Stimulated activated CD8-positive, alpha-beta memory T cell treated with anti-CD3 and anti-CD28 coated beads, Interleukin-4, amount 100 ng/mL, for 4 hours (primary cell): ENCODE measurements around the gene MAPKAPK2.
A peak's percentile ranks its signal among the peaks of the same experiment; 100 is the strongest.
"Not testable (repeated sequence)": the region's sequence is repeated elsewhere in the genome, so short reads cannot be mapped to it uniquely, and the experiment has no call there.

ENCODE experiments used
- DNase-seq, 2 donors: peaks; one replicate each; pipeline ENCODE4 v3.0.0-alpha.2; 2020; ENCODE audit warnings: low read depth in 2 of 2, low spot score in 1 of 2

Gene MAPKAPK2

GRCh38 chr1:206684478-206685333 is at the start of gene MAPKAPK2:
Gene MAPKAPK2, plus strand, starts transcription at chr1:206684905. Its CDS starts 325 bp downstream, at chr1:206685230.
- DNase-seq = peak; percentile 46 to 50

DNA sequence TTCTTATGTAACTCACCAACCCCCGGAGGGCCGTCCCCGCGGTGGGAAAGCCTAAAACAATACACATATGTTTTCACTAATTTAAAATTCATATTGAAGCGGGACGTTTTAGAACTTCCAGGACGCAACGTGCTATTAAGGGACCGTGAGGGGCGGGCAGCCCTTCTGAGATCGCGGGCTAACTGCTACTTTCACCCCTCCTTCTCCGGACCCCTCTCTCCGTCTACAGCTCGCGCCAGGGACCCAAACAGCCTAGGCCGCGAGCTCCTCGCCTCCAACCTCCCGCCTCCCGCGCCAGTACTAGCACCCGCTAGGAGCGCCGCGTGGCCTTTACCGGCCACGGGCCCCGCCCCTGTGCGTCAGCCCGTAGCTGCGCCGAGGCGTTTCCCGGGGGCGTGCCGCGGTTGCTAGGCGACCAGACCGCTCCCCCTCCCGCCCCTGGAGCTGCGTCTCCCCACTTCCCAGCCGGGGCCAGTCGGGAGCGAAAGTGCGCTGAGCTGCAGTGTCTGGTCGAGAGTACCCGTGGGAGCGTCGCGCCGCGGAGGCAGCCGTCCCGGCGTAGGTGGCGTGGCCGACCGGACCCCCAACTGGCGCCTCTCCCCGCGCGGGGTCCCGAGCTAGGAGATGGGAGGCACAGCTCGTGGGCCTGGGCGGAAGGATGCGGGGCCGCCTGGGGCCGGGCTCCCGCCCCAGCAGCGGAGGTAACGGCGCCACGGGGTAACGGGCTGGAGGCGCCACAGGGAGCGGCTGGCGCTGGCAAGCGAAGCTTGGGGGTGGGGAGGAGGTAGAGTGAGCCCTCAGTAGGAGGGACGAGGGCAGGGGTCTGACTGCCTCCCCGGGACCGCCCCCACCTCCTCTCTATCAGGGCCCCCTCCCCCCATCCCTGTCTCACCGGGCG is 49.4 kb upstream of the MAPKAPK2 start, which contains the start of gene DYRK3:
Gene DYRK3 (plus strand): TSS at position 457 of the 898 bp plus-strand sequence. CDS start 168 bp downstream, at position 625.
- DNase-seq = peak; percentile 73 to 83

DNA sequence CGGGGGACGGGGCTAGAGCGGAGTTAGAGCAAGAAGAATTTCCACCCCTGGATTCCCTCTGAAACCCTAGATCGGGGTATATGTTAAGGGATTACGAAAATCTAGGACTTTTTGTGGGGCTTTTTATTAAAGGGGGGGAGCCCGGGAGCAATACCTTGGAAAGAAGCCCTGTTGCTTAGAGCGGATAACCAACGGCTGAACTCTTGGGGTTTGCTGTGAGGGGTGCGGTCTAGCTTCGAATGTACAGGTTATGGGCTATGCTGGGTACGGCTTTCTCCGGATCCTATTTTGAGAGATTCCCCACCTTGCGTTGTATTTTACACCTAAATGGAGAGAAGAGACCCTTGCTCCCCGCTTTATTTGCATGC is 48.7 kb upstream of the MAPKAPK2 start:
- DNase-seq = no peak

- DNase-seq = no peak
Measured at GRCh38 chr1:206636671-206637070, 48.0 kb upstream of the MAPKAPK2 start.

DNA sequence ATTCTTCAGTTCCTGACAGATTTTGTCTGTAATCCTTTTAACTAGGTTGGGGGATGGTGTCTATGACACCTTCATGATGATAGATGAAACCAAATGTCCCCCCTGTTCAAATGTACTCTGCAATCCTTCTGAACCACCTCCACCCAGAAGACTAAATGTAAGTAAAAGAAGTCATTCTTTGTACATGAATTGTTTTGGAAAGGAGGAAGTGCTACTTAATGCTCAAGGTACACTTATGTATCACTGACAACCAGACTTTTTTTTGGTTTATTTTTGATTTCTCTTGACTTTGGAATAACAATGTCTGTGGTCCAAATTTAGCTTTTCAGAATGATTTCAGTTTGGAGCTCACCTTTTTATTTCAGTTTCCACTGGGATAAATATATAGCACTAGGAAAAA is 47.1 kb upstream of the MAPKAPK2 start:
- DNase-seq = no peak

DNA sequence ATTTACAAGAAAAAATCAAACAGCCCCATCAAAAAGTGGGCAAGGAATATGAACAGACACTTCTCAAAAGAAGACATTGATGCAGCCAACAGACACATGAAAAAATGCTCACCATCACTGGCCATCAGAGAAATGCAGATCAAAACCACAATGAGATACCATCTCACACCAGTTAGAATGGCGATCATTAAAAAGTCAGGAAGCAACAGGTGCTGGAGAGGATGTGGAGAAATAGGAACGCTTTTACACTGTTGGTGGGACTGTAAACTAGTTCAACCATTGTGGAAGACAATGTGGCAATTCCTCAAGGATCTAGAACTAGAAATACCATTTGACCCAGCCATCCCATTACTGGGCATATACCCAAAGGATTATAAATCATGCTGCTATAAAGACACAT is 42.6 kb upstream of the MAPKAPK2 start:
- not testable (repeated sequence) for DNase-seq

DNA sequence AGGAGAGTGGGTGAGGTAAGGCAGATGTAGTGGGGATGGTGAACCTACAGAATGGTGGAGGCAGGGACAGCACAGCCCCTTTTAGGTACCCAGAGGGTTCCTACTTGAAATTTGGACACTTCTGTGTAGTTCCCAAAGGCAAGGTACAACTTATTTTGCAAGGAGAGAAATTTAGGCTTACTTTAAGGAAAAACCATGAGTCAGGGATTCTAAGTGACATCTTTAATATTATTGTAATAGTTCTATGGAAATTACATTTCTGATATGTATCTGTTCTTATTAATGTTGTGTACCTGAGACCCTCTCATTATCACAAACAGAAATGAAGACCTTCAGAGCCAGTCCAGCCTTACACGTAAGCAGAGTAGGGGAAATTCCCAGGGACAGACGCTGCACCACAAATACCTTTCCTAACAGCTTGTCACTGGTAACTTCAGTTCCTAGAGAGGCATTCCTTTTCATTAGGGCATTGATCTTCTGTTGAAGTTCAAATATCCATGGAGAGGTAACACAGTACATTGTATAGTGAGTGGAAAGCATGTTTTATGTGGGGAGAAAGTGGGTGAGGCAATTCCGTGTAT is 41.5 kb upstream of the MAPKAPK2 start:
- DNase-seq = no peak

- no peak for DNase-seq
Measured at GRCh38 chr1:206646504-206646903, 38.2 kb upstream of the MAPKAPK2 start.

DNA sequence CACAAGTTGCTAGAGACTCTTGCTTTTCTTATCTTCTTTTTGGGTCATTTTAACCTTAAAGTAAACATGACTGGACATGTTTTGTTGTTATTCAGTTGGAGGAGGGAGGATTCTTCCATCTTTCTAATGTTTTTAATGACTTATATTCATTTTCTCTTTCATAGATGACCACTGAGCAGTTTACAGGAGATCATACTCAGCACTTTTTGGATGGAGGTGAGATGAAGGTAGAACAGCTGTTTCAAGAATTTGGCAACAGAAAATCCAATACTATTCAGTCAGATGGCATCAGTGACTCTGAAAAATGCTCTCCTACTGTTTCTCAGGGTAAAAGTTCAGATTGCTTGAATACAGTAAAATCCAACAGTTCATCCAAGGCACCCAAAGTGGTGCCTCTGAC is 37.5 kb upstream of the MAPKAPK2 start:
- DNase-seq = no peak

DNA sequence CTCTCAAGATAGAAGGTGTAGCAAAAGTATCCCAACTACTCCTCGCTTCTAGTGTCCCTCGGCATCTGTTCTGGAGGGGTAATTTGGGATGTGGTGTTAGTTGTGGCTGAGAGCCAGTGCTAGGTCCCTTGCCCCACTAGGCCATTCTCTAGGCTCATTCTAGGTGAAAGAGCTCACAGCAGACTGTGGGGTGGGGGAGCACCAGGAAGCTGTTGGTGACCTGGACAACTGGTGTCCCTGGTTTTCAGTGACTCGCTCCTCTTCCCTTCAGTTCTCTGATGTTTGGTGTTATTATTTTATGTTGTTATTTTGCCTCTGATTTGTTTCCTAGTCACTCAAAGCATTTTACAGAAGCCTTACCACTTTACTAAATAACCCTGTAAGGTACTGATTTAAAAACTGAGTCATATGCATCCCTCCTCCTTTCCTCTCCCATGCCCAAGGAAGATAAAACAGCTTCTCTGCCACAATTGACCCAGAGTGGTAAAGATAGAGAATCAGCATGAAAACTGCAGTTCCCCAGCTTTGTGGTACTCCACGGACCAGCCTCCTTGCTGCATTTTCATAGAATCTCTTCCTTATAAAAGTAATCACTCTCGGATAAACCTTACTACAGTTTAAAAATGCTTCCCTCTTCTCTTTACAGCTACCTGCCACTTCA is 35.3 kb upstream of the MAPKAPK2 start:
- no peak for DNase-seq

DNA sequence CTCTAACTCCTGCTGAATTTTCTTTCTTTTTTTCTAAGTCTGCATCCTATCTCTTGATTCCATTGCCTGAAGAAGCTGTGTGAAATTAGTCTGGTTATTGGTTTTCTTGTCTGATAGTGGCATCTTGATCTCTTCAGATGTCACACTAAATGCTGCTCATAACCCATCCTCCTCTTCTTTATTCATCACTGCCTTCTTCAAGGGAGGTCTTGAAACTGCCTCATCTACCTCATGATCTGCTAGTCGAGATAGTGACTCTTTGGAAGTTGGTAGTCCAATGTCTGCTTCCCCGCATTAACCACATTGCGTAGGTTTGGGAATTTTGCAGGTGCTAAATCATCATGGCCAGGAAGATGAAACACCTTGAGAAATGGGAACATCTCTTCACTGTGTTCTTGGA is 33.7 kb upstream of the MAPKAPK2 start:
- DNase-seq = no peak

DNA sequence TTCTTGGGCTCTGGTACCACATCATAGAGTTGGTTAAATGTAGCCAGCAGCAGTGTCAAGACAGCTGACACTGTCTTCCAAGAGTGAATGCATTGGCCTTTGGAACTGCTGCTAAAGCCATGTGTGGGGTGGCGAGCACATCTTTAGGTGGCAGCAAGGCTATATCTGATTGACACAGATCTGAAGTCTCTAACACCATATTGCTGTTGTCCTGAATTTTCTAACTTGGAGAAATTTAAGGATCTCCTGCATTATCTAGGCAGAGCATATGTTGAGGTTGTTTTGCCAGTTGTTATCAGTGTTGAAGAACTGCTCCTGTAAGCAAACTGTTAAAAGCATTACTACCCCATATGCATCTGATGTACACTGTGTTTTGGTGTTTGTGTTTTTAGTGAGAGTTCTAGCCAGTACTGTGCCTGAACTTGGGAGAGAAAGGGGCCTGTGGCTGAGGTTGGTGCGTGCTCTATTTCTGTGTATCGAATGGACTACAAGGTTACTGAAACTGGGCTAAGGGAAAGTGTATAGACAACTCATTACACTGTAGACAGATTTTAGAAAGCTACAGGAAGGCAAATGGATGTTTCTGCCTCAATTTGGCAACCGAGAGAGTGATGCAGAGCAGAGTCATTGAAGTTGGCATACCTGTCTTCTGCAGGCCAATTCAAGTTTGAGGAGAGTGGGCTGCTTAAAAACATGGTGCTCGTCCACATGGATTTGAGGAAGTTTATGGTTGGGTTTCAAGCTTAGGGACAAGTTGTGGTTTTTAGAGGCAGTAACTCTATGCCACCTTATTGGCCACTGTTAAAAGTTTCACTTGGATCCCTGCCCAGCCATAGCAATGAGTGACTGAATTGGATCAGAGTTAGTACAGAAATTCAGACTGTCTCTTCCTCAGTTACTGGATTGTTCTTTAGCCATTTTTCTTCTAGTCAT is 32.5 kb upstream of the MAPKAPK2 start:
- DNase-seq = no peak

DNA sequence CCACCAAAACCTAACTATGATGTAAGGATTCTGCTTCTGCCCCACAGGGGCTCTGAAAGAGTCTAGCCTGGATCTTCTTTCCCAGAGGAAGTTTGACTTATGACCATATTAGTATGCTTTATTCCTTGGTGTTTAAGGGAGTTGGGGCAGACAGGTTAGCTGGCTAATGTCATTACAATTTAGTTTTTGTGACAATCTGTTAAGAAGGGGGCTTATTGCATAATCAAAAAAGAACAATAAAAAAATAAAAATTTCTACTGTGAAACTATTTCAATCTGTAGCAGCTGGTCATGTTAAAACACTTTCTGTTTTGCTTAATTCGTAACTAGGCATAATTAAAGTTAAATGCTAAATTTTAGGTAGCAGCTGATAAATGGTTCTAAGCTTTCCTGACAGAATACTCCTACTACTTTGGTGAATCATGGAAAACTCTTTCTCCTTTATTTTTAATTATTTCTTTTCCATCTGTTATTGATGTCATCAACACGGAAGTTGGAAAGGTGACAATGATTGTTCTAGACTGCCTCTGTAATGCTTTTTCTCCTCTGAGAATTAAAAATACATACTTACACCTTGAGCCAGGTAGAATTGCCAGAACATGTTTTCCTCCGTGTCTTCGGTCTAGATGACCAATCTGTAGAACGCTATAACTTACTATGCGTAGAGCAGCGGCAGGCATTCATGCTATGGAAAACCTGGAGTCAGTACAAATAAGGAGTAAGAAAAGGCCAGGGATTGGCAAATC is 30.8 kb upstream of the MAPKAPK2 start:
- DNase-seq = no peak

DNA sequence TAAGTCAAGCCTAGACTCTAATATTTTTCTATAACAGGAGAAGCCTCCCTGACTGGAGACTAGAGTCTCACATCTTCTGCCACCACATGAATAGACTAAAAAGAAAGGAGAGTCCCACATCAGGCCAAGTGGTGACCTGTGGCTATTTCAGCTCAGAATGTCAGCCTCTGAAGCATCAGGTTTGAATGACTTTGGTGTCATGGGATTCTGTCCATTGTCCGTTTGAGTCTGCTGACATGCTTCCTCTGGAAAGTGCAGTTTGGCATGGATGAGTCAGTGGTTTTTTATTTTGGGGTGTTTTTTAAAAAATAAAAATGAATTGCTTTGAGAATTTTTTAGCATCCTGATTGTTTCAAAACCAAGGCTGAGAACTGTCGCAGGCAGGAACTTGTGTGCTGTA is 29.9 kb upstream of the MAPKAPK2 start:
- DNase-seq = no peak

- DNase-seq = no peak
Measured at GRCh38 chr1:206655471-206655882, 29.2 kb upstream of the MAPKAPK2 start.

DNA sequence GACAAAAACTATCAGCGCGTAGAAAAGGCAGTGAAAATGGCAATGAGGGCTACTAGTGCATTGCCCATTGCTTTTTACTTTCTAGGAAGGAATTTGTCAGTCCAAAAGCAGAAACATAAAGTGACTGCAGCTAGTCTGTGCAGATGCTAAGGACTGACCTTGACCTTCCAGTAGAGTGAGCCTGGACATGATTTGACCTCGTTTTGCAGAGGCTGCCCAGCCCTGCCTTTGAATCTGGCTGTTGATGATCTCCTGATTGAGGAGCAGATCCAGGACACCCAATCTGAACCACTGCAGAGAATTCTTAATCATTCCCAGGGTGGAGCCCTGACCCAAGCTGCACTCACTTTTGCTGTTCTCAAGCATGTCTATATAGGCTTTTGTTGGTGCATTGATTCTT is 27.8 kb upstream of the MAPKAPK2 start:
- DNase-seq = no peak

- DNase-seq = no peak
Measured at GRCh38 chr1:206657751-206658150, 27.0 kb upstream of the MAPKAPK2 start.

- DNase-seq = no peak
Measured at GRCh38 chr1:206658264-206658980, 26.3 kb upstream of the MAPKAPK2 start.

DNA sequence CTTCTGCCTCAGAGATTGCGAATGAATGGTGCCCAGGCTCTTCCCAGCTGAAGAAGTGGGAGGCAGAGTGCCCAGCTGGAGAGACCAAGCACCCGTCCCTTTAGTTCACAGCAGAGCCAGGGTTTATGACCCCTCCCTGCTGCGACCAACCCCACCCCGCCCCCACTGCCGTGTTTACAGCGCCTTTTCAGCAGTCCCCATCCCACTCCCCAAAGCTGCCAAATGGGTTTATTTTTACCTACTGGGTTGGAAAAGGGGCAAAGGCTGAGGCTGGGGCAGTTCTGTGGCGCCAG is 25.8 kb upstream of the MAPKAPK2 start:
- DNase-seq = no peak
